ENCODE data around the gene SEPTIN5.
"Not testable (repeated sequence)": the region's sequence is repeated elsewhere in the genome, so short reads cannot be mapped to it uniquely, and the experiment has no call there.

Gene SEPTIN5

DNA sequence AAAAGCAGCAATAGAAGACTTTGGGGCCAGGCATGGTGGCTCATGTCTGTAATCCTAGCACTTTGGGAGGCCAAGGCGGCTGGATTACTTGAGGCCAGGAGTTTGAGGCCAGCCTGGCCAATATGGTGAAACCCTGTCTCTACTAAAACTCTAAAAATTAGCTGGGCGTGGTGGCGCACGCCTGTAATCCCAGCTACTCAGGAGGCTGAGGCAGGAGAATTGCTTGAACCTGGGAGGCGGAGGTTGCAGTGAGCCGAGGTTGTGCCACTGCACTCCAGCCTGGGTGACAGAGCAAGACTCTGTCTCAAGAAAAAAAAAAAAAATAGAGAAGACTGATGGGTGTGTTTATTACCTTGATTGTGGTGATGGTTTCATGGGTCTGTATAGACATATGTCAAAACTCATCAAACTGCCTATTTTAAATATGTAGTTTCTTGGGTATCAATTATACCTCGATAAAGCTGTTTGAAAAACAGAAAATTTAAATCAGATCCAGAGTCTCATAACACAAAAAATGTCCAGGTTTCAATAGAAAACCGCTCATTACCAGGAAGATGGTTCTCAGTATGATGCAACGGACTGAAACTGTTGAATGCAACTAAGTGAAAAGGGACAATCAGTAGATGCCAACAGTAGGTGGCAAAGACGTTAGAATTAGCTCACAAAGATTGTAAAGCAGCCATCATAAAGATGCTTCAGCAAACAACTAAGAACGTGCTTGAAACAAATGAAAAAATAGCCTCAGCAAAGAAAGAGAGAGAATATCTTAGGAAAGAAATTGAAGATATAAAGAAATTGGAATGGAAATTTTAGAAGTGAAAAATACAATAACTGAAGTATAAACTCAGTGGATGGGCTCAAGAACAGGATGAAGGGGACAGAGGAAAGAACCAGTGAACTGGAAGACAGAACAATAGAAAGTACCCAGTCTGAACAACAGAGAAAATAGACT is 33.1 kb upstream of the SEPTIN5 start:
- no peak for DNase-seq (ENCODE audit: low read depth)

- DNase-seq (ENCODE audit: low read depth): no peak
Observed at GRCh38 chr22:19681863-19682245, 32.4 kb upstream of the SEPTIN5 start.

DNA sequence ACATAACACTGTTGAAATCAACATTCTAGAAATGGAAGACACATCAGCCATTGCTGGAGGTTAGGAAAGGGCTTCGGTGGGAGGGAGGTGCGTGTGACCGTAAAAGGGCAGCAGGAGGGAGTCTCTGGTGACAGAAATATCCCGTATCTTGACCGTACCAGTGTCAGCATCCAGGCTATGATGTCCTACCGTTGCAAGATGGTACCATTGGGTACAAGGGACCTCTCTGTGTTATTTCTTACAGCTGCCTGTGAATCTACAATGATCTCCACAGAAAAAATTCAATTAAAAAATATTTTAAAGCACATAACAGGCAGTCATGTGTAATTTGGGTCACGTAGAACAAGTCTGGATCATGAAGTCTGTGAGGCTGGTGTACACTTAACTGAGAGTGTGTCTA is 27.4 kb upstream of the SEPTIN5 start:
- DNase-seq (ENCODE audit: low read depth): no peak

DNA sequence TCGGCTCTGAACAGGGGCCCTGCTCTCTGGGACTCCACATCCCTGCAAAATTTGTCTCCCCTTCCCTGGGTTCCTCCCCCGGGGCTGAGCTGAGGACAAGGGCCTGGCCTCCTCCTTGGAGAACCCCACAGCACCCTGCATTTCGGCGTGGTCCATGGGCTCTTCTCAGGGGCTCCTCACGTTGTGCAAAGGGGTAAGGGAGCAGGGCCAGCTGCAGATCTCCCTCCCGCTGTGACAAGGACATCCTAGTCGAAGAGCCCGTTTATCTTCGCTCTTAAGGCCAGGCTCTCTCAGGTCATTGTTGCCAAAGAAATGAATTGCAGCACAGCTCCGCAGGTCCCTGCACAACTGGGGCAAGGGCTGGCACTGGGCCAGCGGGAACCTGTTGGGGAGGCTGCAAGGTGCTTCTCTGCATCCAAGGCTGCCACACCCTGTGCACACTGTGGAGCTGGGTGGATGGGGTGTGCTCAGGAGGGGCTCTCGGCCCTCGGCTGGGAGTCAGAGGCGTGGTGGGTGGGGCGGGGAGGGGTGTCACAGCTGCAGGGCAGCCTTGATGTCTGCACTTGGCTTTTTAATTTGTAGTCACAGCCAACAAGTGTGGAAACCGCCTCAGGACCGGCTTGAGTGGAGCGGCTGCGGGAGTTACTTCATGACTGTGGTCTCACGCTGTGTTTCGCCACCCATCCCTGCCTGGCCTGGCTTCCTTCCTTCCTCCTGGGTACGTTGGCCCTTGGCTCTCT is 26.6 kb upstream of the SEPTIN5 start:
- no peak for DNase-seq (ENCODE audit: low read depth)

- DNase-seq (ENCODE audit: low read depth): no peak
Observed at GRCh38 chr22:19688301-19689290, 25.7 kb upstream of the SEPTIN5 start.

DNA sequence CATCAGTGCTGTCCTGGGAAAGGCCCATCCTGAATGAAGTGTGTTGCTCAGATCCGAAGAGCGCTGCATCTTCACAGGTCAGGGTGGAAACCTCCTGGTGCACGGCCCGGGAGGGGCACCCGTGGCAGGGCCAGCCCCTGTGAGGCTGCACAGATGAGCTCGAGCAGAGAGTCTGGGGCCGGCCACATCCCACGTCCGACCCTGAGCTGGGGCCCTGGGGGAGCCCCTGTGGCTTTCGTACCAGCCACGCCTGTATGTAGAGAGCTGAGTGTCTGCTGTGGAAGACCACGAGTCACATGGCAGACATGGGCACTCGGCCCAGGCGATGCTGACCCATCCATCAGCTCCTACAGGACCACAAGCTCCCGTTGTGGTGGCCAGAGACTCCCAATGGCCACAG is 24.9 kb upstream of the SEPTIN5 start:
- DNase-seq (ENCODE audit: low read depth): no peak

DNA sequence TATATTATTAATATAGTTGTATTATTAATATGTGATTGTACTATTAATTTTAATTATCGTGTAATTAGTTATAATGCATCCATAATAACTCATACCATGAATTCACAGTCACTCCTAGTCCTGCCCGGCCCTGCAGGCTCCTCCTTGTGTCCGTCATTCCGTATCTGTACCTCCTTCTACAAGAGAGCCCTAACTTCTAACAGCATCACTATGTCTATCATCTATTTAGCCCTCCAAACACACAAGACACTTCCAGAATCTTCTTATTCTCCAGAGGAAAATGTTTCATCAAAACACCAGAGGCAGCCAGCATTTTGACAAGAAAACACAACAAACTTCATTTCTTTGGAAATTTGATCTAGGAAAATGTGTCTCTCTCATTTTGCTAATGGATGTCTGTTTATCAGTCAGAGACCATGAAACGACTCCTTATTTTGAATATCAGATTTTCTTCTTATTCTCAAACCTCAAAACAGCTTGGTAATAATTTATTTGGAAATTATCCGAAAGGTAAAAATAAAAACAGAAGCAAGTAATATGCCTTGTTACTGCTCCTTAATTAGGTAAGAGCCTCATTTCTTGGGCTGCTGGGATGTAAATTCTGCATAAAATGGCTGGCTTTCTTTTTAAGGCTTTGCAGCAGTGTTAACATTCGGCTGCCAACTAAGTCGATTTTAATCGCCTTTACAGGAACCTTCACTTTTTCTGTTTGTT is 23.1 kb upstream of the SEPTIN5 start:
- no peak for DNase-seq (ENCODE audit: low read depth)

- DNase-seq (ENCODE audit: low read depth): no peak
Observed at GRCh38 chr22:19691721-19692341, 22.5 kb upstream of the SEPTIN5 start.

GRCh38 chr22:19693581-19693980 is 20.7 kb upstream of the SEPTIN5 start:
- DNase-seq (ENCODE audit: low read depth): no peak

GRCh38 chr22:19693981-19694670 is 20.2 kb upstream of the SEPTIN5 start:
- DNase-seq (ENCODE audit: low read depth): no peak

- DNase-seq (ENCODE audit: low read depth): no peak
Observed at GRCh38 chr22:19694696-19695095, 19.6 kb upstream of the SEPTIN5 start.

DNA sequence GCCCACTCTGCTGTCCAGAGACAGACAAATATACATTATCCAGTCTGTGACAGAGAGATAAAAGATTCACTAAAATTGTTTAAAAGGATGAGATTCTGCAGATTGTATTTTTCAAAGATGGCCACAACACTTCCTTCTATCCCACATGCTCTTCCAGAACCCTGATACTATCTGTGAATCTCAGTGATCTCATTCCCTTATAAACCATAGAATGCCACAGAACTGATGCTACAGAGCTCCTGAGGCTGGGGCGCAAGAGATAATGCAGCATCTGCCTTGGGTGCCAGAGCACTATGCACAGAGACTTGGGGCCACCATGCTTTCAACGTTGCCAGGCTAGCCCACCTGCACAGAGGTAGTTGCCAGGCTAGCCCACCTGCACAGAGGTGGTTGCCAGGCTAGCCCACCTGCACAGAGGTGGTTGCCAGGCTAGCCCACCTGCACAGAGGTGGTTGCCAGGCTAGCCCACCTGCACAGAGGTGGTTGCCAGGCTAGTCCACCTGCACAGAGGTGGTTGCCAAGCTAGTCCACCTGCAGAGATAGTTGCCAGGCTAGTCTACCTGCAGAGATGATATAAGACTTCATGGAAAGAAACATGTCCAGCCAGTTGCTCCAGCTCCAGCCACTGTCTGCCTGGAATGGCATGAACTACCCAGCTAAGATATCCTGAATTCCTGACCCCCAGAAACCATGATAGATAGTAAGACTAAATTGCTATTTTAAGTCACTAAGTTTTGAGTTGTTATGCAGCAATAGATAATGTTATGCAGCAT is 17.6 kb upstream of the SEPTIN5 start:
- DNase-seq (ENCODE audit: low read depth): no peak

GRCh38 chr22:19697871-19698270 is 16.4 kb upstream of the SEPTIN5 start:
- DNase-seq (ENCODE audit: low read depth): not testable (repeated sequence)

DNA sequence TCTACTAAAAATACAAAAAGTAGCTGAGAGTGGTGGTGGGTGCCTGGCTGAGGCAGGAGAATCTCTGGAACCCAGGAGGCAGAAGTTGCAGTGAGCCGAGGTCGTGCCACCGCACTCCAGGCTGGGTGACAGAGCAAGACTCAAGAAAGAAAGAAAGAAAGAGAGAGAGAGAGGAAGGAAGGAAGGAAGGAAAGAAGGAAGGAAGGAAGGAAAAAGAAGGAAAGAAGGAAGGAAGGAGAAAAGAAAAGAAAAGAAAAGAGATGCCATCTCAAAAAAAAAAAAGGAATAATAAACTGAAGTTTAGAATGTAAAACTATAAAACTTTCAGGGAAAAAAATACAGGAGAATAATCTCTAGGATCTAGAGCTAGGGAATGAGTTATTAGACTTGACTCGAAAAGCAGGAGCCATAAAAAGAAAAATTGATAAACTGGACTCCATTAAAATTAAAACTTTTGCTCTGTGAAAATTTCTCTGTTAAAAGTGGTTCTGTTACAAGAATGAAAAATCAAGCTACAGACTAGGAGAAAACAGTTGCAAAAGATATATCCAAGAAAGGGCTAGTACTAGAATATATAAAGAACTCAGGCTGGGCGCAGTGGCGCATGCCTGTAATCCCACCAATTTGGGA is 13.4 kb upstream of the SEPTIN5 start:
- no peak for DNase-seq (ENCODE audit: low read depth)

GRCh38 chr22:19701420-19702145 is 12.7 kb upstream of the SEPTIN5 start:
- no peak for DNase-seq (ENCODE audit: low read depth)

GRCh38 chr22:19703869-19704268 is 10.4 kb upstream of the SEPTIN5 start:
- no peak for DNase-seq (ENCODE audit: low read depth)

- DNase-seq (ENCODE audit: low read depth): no peak
Observed at GRCh38 chr22:19704355-19705015, 9.8 kb upstream of the SEPTIN5 start.

Data from stimulated activated CD8-positive, alpha-beta memory T cell treated with anti-CD3 and anti-CD28 coated beads, Interleukin-15, amount 100 ng/mL, for 1 hour (primary cell).